ENCODE measurements around the gene TSPAN9. TPM values are rescaled to one million over a fixed set of nuclear protein-coding genes. Genes with fewer than 3 reads are reported as not detected.

The TSPAN9 gene
- total RNA-seq, 4 donors from 2014 or later = 23.4 to 43.3 (median 29.4) TPM

DNA sequence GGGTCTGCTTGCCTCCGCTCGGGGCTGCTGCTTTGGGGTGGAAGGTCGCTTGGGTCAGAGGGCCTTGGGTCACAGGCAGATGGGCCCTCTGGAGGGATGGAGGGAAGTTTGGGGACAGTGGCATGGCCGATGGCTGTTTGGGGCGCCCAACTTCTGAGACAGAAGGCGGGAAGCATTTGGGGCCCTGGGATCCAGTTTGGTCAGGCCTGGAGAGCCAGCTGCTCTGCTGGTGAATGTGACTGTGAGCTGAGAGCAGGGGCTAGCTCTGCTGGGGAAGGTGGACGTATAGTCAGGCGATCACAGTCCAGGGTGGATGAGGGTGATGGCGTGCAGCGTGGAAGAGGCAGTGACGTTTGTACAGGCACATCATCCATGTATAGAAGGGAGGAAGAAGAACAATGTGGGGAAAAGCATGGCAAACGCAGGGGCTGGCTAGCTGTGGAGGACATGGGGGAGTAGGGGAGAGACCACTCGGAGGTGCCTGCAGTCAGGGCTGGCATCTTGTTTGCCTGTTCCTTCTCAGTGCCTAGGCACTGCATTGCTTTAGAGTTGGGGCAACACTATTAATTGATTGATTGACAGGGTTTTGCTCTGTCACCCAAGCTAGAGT lies 57.5 kb downstream of the TSPAN9 start:
- TF ChIP-seq, protein P1, sequence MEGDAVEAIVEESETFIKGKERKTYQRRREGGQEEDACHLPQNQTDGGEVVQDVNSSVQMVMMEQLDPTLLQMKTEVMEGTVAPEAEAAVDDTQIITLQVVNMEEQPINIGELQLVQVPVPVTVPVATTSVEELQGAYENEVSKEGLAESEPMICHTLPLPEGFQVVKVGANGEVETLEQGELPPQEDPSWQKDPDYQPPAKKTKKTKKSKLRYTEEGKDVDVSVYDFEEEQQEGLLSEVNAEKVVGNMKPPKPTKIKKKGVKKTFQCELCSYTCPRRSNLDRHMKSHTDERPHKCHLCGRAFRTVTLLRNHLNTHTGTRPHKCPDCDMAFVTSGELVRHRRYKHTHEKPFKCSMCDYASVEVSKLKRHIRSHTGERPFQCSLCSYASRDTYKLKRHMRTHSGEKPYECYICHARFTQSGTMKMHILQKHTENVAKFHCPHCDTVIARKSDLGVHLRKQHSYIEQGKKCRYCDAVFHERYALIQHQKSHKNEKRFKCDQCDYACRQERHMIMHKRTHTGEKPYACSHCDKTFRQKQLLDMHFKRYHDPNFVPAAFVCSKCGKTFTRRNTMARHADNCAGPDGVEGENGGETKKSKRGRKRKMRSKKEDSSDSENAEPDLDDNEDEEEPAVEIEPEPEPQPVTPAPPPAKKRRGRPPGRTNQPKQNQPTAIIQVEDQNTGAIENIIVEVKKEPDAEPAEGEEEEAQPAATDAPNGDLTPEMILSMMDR (IDR thresholded peaks at IDR 0.05) = no peak
- ATAC-seq (ENCODE audit: low FRiP score) (no peak), DNase-seq (ENCODE audit: low spot score) (no peak)

DNA sequence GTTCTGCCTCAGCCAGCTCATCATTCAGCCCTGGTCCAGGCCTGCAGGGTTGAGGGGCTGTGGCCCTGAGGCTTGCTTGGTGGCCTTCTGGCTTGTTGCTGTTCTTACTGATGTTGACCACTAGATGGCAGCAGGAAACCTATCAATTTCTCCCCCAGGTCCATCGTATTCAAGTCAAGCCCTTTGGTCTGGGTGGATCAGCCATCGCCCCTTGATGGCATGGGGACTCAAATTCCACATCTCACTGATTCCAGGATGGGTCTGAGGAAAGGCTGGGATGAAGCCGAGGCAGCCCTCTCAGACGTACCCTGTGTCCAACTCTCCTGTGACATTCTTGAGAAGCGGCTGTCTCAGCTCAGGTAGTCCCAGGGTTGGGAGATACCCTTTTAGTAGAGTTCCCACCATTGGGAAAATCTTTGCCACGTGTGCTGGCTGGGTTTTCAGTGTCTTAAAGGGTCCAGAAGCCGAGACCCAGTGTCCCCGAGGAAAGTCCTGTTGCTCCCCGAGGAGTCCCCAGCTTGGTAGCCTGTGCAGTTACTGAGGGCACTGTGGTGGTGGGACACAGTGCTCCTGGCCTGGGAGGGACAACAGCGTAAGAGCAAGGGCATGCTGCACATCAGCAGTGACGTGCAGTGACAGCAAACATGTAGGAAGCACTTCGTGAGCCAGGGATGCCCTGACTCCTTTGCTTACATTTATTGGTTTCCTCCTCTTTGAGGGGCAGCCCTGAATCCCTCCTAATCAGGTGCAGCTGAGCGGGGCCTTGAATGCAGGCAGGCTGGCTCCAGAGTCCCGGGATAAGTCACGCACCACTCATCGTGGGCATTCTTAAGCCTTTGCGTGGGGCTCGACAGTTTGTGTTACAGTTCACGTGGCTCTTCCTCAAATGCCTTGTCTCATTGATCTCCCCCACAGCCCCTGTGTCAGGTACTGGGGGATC lies 58.6 kb downstream of the TSPAN9 start:
- TF ChIP-seq, protein P1 (IDR thresholded peaks at IDR 0.05) = peak in 1 of 3 donors; percentile 60
- DNase-seq (ENCODE audit: low spot score) = no peak
- peak; percentile 45 for ATAC-seq (ENCODE audit: low FRiP score)

DNA sequence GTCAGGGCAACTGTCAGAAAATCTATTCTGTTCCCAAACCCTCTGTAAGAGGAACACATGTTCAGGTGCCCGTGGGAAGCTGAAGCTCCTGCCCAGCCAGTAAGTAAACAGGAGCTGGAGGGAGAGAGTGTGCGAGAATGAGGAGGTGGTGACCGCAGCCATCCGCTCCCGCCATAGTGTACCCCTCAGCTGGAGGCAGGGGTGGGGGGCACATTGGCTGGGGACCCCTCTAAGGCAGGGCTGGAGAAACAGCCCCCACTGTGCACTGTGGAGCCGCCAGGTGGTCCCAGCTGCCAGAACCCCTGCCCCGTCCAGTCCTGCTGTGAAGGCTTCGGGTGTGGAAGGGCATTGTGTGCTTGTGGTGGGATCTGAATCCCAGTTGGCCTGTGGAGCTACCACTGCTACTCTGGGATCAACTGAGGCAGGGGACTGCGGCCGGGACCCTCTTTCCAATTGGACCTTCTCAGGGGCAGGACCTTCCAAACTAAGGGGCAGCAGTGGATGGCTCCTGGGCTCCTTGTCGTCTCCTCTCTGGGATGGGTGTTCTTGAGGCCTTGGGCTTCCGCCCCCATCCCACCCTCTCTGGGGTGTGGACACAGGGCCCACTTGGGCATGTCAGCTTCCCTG lies 59.6 kb downstream of the TSPAN9 start:
- no peak for DNase-seq (ENCODE audit: low spot score)
- TF ChIP-seq, protein P1 (IDR thresholded peaks at IDR 0.05) = no peak

DNA sequence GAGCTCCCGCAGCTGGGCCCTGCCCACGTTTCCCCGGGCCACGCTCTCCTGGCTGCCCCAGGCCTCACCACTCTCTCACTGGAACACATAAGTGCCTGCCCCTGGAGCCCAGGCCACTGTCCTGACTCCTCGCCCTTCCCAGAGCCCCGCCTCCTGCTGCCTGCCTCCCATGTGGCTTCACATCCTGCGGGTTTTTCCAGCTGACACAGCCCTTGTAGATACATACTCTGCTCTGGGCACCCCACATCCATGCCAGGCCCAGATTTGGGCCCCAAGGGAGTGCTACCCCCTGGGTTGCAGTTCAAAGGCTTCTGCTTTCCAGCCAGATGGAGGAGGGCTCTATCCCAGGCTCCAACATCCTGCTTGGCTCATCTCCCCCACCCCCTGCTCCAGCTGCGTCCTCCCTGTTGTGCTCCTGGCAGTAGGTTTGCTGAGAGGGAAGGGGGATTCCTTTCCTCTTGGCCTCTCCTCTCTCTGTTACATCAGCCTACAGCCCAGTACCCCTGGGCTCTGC lies 60.1 kb downstream of the TSPAN9 start:
- DNase-seq (ENCODE audit: low spot score) = no peak
- TF ChIP-seq, protein P1 (IDR thresholded peaks at IDR 0.05) = no peak
- ATAC-seq (ENCODE audit: low FRiP score) = peak; percentile 61

More for the DNA sequence above, 59.6 kb downstream of the TSPAN9 start:
- no peak for ATAC-seq (ENCODE audit: low FRiP score)

DNA sequence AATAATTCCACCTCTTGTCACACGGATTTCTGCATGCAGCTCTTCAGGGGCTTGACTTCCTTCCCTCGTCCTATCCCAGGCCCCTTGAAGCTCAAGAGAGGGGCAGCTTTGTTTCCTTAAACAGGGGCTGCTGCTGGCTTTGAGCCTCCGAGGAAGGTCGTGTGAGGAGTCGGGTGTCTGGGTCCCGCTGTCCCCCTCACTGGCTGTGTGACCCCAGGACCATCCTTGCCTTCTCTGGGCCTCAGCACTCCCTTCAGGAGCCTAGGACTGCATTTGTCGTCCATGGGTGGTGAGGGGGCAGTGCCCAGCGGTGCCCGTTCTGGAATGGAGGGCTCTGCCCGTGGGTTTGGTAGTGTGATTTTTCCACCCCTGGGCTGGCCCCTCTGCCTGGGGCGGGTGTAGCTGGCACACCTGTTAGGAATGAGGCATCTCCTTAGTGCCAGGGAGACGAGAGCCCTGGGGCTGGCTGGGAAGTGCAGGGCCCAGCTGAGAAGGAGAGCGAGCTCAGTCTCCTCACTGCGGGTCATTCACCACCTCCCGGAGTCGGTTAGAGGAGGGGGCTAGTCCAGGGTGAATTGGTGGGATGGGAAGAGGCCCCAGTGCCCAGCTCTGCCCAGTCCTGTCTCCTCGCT lies 60.8 kb downstream of the TSPAN9 start:
- DNase-seq (ENCODE audit: low spot score) (no peak), ATAC-seq (ENCODE audit: low FRiP score) (no peak)
- TF ChIP-seq, protein P1 (IDR thresholded peaks at IDR 0.05) = no peak

DNA sequence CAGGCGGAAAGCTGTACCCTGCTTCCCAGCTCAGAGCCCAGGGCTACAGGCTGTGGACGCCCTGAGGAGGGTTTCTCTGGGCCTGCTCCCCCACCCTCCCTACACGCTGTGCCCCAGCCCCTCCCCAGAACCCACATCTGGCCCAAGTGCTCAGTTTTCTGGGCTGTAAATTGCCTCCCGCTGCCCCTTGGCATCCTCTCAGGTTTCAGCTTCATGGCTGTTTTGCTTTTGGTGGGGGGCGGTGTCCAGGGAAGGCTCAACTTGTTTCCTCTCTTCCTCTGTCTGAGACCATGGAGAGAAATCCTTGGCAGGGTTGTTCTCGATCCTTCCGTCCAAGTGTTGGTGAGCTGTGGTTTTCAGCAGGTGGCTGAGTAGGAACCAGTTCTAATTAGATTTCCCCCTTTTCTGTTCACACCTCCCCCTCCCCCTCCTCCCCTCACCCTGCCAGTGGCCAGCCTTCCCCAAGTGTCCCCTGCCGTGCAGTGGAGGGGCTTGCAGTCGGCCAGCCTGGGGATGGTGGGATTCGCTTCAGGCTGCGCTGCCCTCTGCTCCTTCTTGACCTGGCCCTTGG lies 61.8 kb downstream of the TSPAN9 start:
- DNase-seq (ENCODE audit: low spot score) (no peak), ATAC-seq (ENCODE audit: low FRiP score) (no peak)
- TF ChIP-seq, protein P1 (IDR thresholded peaks at IDR 0.05) = no peak

Measured in omental fat pad (tissue), 4 donors.